B cell (primary cell): ENCODE results near the gene ST6GALNAC1. TPM values are rescaled to one million over a fixed set of nuclear protein-coding genes. Genes with fewer than 3 reads are reported as not detected.

Experiments
- ATAC-seq: fragments of 200-7000 bp; cut with Tn5 transposase; one replicate; pipeline ENCODE4 v1.10.0; 2021; ENCODE audit warnings: low read depth, mild to moderate bottlenecking, moderate number of reproducible peaks, moderate library complexity
- CTCF ChIA-PET: fragments of 350-600 bp; sonication (Branson Sonifier 250); formaldehyde crosslinking; loops from one replicate; lab custom pipeline; 2021; ENCODE audit warnings: antibody characterized with exemption, inconsistent platforms; lab: Charles Lee
- POLR2A ChIA-PET: fragments of 350-600 bp; sonication (Branson Sonifier 250); formaldehyde crosslinking; loops from one replicate; lab custom pipeline; 2021; ENCODE audit warnings: antibody characterized with exemption; lab: Charles Lee
- DNase-seq: peaks from one replicate; pipeline ENCODE4 v3.0.0; 2013
- H2AFZ ChIP-seq: 2 replicates; pipeline ENCODE4 v1.6.1; 2012; ENCODE audit warnings: mild to moderate bottlenecking, low read depth, low read length; ENCODE audit not compliant: insufficient read depth, poor library complexity, severe bottlenecking
- H3K27ac ChIP-seq, 2 donors: 1 replicate in 1 of 2; 2 replicates in 1 of 2; pipeline ENCODE4 v1.5.1; 2012 to 2013; ENCODE audit warnings: low read length in 2 of 2, mild to moderate bottlenecking in 2 of 2, moderate library complexity in 1 of 2
- H3K27me3 ChIP-seq, 4 experiments: fragments of 200-600 bp in 1 of 4; sonication (generic) in 1 of 4; replicated peaks in 1 of 4; 1 replicate in 2 of 4; 2 replicates in 2 of 4; pipeline versions ENCODE4 v1.6.1 to v1.7.0; 2013 to 2016; ENCODE audit warnings: low read length in 3 of 4, mild to moderate bottlenecking in 2 of 4, mixed read lengths in 1 of 4, moderate library complexity in 1 of 4; ENCODE audit not compliant: insufficient read depth in 4 of 4, control insufficient read depth in 3 of 4; ENCODE audit errors: control extremely low read depth in 1 of 4
- H3K36me3 ChIP-seq, 2 experiments: replicated peaks in 1 of 2; 1 replicate in 1 of 2; 2 replicates in 1 of 2; pipeline versions ENCODE4 v1.6.1 to v1.7.1; 2013; ENCODE audit warnings: low read length in 1 of 2; ENCODE audit not compliant: insufficient read depth in 2 of 2, control insufficient read depth in 1 of 2; ENCODE audit errors: control extremely low read depth in 1 of 2, extremely low read depth in 1 of 2
- H3K4me1 ChIP-seq, 2 donors: fragments of 200-600 bp in 1 of 2; sonication (generic) in 1 of 2; 1 replicate in 1 of 2; 2 replicates in 1 of 2; pipeline versions ENCODE4 v1.5.1 to v1.6.1; 2013 to 2017; ENCODE audit warnings: low read length in 2 of 2; ENCODE audit not compliant: control insufficient read depth in 2 of 2, insufficient read depth in 2 of 2
- H3K4me2 ChIP-seq: replicated peaks from 2 replicates; pipeline ENCODE3; 2012; ENCODE audit warnings: mild to moderate bottlenecking, low read depth, low read length; ENCODE audit not compliant: poor library complexity, severe bottlenecking
- H3K4me3 ChIP-seq, 5 experiments: fragments of 200-600 bp in 1 of 5; sonication (generic) in 1 of 5; 1 replicate in 3 of 5; 2 replicates in 2 of 5; pipeline versions ENCODE4 v1.5.1 to v1.7.0; 2011 to 2016; ENCODE audit warnings: low read length in 4 of 5, mild to moderate bottlenecking in 4 of 5, low read depth in 2 of 5, control low read depth in 1 of 5, moderate library complexity in 1 of 5; ENCODE audit not compliant: insufficient read depth in 1 of 5; ENCODE audit errors: control extremely low read depth in 1 of 5, extremely low read depth in 1 of 5
- H3K79me2 ChIP-seq: fragments of 200-600 bp; sonication (generic); one replicate; pipeline ENCODE4 v1.6.0; 2016; ENCODE audit warnings: low read length; ENCODE audit not compliant: control insufficient read depth, insufficient read depth
- H3K9ac ChIP-seq: fragments of 200-600 bp; sonication (generic); 2 replicates; pipeline ENCODE4 v1.6.1; 2017; ENCODE audit warnings: mild to moderate bottlenecking, low read length, moderate library complexity
- H3K9me3 ChIP-seq, 3 donors: one replicate each; pipeline versions ENCODE4 v1.6.1 to v1.7.1; 2013; ENCODE audit warnings: low read length in 2 of 3; ENCODE audit not compliant: control insufficient read depth in 2 of 3, insufficient read depth in 1 of 3; ENCODE audit errors: control extremely low read depth in 1 of 3
- H4K20me1 ChIP-seq: 2 replicates; pipeline ENCODE4 v1.6.0; 2012; ENCODE audit warnings: mild to moderate bottlenecking, low read length; ENCODE audit not compliant: insufficient read depth, control insufficient read depth, poor library complexity, severe bottlenecking
- H3K27ac Mint-ChIP-seq: one replicate; pipeline ENCODE4 v1.8.0; 2021; ENCODE audit warnings: mixed read lengths
- H3K27me3 Mint-ChIP-seq: one replicate; pipeline ENCODE4 v1.8.0; 2021; ENCODE audit warnings: mixed read lengths
- H3K4me1 Mint-ChIP-seq: one replicate; pipeline ENCODE4 v1.8.0; 2021; ENCODE audit warnings: mixed read lengths
- H3K4me3 Mint-ChIP-seq: one replicate; pipeline ENCODE4 v1.8.0; 2021; ENCODE audit warnings: mixed read lengths
- H3K9me3 Mint-ChIP-seq: one replicate; pipeline ENCODE4 v1.8.0; 2022; ENCODE audit warnings: mixed read lengths; ENCODE audit not compliant: insufficient read depth
- EZH2 ChIP-seq: IDR thresholded peaks from 2 replicates; pipeline ENCODE4 v1.6.1; 2012; ENCODE audit warnings: borderline replicate concordance, low read depth, mild to moderate bottlenecking, moderate library complexity, low read length; ENCODE audit not compliant: insufficient read depth, poor library complexity, severe bottlenecking
- WGBS: methylation state at CpG from one replicate; pipeline ENCODE4 v1.1.5; 2013; ENCODE audit warnings: missing lambda C conversion rate; ENCODE audit not compliant: insufficient coverage; 5-methylcytosine and 5-hydroxymethylcytosine counted together
- intact Hi-C: fragments of 100-400 bp; cut with micrococcal nuclease; formaldehyde crosslinking; loops from one replicate; pipeline ENCODE4 v1.10.0; 2022
- polyA plus RNA-seq: library from polyadenylated mRNA; depleted of rRNA; stranded (reverse); fragments of >200 nt; gene quantifications from 2 replicates; pipeline ENCODE4 v1.2.3, GENCODE V29; 2012
- total RNA-seq, 2 donors: library from RNA; stranded (reverse); fragments of 120-200 nt in 1 of 2; gene quantifications; 1 replicate in 1 of 2; 2 replicates in 1 of 2; pipeline versions ENCODE4 v1.2.3 to v1.2.4, GENCODE V29; 2013 to 2022
- TF ChIP-seq, protein P1 (sequence below): fragments of 200-600 bp; IDR thresholded peaks from one replicate; pipeline ENCODE4 v1.8.0; 2022; ENCODE audit warnings: antibody characterized with exemption, mild to moderate bottlenecking

The ST6GALNAC1 gene
- total and polyA plus RNA-seq, 2 donors (not counting 1 experiment from before 2014, with no cell fraction given) = not detected

DNA sequence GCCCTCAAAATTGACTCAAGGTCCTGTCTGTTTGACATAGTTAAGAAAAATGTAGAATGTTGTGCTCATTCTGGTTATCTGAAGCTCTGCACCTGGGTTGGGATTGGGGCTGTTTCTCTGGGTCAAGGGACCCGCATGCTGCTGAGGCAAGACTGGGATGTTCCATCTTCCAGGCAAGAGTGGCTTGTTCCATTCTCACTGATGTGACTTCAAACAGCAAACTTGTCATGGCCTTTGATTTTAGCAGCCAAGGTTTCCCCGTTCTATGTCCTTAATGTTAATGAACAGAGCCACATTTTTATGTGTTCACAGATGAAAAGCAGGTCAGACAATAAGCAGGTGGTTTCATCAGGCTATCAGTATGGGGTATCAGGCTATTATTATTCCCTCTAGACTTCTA is 25.7 kb downstream of the ST6GALNAC1 start:
- peaks cover 4 to 5% of the 10 kb centered on the region in 2 donors for H3K4me1 ChIP-seq
- H3K4me3 ChIP-seq = no peak overlapping the region
- no peak overlapping the region for H3K4me2 ChIP-seq
- H3K4me3 Mint-ChIP-seq = no peak overlapping the region
- no peak overlapping the region for H3K27ac Mint-ChIP-seq
- H4K20me1 ChIP-seq = no peaks in the 10 kb centered on the region
- no peak overlapping the region for H3K27ac ChIP-seq
- intact Hi-C loops = no loop called here
- H3K27me3 ChIP-seq = peaks cover 0 to 1% (median 0%) of the 10 kb centered on the region in 4 experiments
- CTCF ChIA-PET = interaction anchor here (1.4 kb wide), 1 partner anchor 95 kb away, joined by 6 read pairs; no protein-coding TSS in a partner anchor
- peaks cover under 1% of the 10 kb centered on the region for H3K27me3 Mint-ChIP-seq
- no peaks in the 10 kb centered on the region for H3K9me3 Mint-ChIP-seq
- H3K36me3 ChIP-seq = no peaks in the 10 kb centered on the region
- DNase-seq = no peak
- POLR2A ChIA-PET = no interaction called here
- WGBS = 100% methylated on average over 1 of the region's 2 CpGs
- H3K9ac ChIP-seq = no peak overlapping the region
- H3K79me2 ChIP-seq = no peaks in the 10 kb centered on the region
- peaks cover 0 to 9% (median 0%) of the 10 kb centered on the region in 3 donors for H3K9me3 ChIP-seq
- H3K4me1 Mint-ChIP-seq = peaks cover 12% of the 10 kb centered on the region
- H2AFZ ChIP-seq = no peak overlapping the region
- TF ChIP-seq, protein P1, sequence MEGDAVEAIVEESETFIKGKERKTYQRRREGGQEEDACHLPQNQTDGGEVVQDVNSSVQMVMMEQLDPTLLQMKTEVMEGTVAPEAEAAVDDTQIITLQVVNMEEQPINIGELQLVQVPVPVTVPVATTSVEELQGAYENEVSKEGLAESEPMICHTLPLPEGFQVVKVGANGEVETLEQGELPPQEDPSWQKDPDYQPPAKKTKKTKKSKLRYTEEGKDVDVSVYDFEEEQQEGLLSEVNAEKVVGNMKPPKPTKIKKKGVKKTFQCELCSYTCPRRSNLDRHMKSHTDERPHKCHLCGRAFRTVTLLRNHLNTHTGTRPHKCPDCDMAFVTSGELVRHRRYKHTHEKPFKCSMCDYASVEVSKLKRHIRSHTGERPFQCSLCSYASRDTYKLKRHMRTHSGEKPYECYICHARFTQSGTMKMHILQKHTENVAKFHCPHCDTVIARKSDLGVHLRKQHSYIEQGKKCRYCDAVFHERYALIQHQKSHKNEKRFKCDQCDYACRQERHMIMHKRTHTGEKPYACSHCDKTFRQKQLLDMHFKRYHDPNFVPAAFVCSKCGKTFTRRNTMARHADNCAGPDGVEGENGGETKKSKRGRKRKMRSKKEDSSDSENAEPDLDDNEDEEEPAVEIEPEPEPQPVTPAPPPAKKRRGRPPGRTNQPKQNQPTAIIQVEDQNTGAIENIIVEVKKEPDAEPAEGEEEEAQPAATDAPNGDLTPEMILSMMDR = no peak
- no peak for ATAC-seq

DNA sequence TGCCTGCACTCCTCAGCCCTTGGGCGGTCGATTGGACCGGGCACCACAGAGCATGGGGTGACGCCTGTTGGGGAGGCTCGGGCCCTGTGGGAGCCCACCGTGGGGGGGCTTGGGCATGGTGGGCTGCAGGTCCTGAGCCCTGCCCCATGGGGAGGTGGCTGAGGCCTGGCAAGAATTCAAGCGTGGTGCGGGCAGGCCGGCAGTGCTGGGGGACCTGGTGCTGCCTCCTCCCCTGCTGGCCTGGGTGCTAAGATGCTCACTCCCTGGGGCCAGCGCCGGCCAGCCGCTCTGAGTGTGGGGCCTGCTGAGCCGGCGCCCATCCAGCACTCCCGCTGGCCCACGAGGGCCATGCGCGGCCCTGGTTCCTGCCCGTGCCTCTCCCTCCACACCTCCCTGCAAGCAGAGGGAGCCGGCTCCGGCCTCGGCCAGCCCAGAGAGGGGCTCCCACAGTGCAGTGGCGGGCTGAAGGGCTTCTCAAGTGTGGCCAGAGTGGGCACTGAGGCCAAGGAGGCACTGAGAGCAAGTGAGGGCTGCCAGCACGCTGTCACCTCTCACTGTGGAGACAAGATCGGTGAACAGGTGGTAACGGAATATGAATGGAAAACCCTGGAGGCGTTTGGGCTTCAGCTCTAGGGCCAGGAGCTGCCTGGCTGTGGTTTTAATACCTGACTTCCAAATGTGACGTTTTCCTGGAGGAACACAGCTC is 28.5 kb downstream of the ST6GALNAC1 start:
- Histone ChIP-seq H3K36me3 (no peaks in the 10 kb centered on the region), H3K27ac (no peak overlapping the region), H3K27me3 (no peaks in the 10 kb centered on the region), H2AFZ (no peak overlapping the region), H3K9me3 (peaks cover 0 to 9% (median 0%) of the 10 kb centered on the region in 3 donors), H3K4me2 (no peak overlapping the region), H4K20me1 (no peaks in the 10 kb centered on the region), H3K79me2 (no peaks in the 10 kb centered on the region), H3K4me1 (peaks cover 4 to 5% of the 10 kb centered on the region in 2 donors), H3K9ac (no peak overlapping the region), H3K4me3 (no peak overlapping the region)
- no peak for TF ChIP-seq EZH2
- TF ChIP-seq, protein P1 = no peak
- WGBS = 94% methylated on average over 19 of the region's 28 CpGs
- no peak overlapping the region for H3K27ac Mint-ChIP-seq
- ATAC-seq = no peak
- intact Hi-C loops = no loop called here
- ChIA-PET CTCF (interaction anchor here (0.5 to 6.6 kb wide), 5 partner anchors 9 to 310 kb away, joined by 3 to 38 read pairs (median 4); partner anchors contain the start of gene ST6GALNAC2), POLR2A (no interaction called here)
- DNase-seq = no peak
- no peaks in the 10 kb centered on the region for H3K9me3 Mint-ChIP-seq
- H3K4me3 Mint-ChIP-seq = no peak overlapping the region
- H3K4me1 Mint-ChIP-seq = peaks cover 12% of the 10 kb centered on the region
- H3K27me3 Mint-ChIP-seq = peaks cover 11% of the 10 kb centered on the region
